Body of pancreas (tissue), 4 donors: ENCODE data around the gene LDAH.

Experiments
- POLR2A ChIP-seq, 3 donors: fragments of 450-650 bp; IDR thresholded peaks; one replicate each; pipeline ENCODE4 v1.6.1; 2016; ENCODE audit warnings: antibody characterized with exemption in 3 of 3, mild to moderate bottlenecking in 2 of 3
- TF ChIP-seq, protein P1 (sequence below), 7 experiments: fragments of 450-650 bp in 4 of 7; fragments of 200-600 bp in 3 of 7; sonication (generic) in 3 of 7; IDR thresholded peaks; one replicate each; pipeline ENCODE4 v1.5.1; 2016 to 2019; ENCODE audit warnings: antibody characterized with exemption in 7 of 7

DNA sequence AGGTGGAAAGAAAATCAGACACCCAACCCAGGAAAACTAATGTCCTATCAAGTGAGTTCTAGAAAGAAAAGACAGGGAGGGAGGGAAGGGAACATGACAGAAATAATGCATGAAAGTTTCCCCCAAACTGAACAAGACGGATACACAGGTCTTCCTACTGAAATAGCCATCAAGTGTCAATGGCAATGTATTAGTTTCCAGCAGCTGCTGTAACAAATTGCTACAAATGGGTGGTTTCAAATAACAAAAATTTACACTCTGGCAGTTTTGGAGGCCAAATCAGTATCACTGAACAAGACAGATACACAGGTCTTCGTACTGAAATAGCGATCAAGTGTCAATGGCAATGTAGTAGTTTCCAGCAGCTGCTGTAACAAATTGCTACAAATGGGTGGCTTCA, 70.6 kb downstream of the LDAH start:
- TF ChIP-seq, protein P1, sequence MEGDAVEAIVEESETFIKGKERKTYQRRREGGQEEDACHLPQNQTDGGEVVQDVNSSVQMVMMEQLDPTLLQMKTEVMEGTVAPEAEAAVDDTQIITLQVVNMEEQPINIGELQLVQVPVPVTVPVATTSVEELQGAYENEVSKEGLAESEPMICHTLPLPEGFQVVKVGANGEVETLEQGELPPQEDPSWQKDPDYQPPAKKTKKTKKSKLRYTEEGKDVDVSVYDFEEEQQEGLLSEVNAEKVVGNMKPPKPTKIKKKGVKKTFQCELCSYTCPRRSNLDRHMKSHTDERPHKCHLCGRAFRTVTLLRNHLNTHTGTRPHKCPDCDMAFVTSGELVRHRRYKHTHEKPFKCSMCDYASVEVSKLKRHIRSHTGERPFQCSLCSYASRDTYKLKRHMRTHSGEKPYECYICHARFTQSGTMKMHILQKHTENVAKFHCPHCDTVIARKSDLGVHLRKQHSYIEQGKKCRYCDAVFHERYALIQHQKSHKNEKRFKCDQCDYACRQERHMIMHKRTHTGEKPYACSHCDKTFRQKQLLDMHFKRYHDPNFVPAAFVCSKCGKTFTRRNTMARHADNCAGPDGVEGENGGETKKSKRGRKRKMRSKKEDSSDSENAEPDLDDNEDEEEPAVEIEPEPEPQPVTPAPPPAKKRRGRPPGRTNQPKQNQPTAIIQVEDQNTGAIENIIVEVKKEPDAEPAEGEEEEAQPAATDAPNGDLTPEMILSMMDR (IDR thresholded peaks at IDR 0.05), result no peak
- no peak for TF ChIP-seq POLR2A (IDR thresholded peaks at IDR 0.05)
